ENCODE results near the gene OR6C75.

- TF ChIP-seq REST (IDR thresholded peaks at IDR 0.05; ENCODE audit: insufficient read depth in 1 of 2, low read depth in 2 of 2, low read length in 2 of 2) = no peak
- TF ChIP-seq SIN3A (IDR thresholded peaks at IDR 0.05; ENCODE audit: borderline replicate concordance, insufficient read depth, low read length) = no peak
- no peak for TF ChIP-seq POLR2AphosphoS5 (IDR thresholded peaks at IDR 0.05; ENCODE audit: low read depth, low read length)
Observed at GRCh38 chr12:55372521-55372920, 9.7 kb downstream of the OR6C75 start.

Data from PFSK-1 (cell line).